Immature natural killer cell (primary cell): Measurements from ENCODE around the gene SND1. TPM values are rescaled to one million over a fixed set of nuclear protein-coding genes. Genes with fewer than 3 reads are reported as not detected.

ENCODE experiments used
- DNase-seq, 3 donors: peaks; one replicate each; pipeline ENCODE4 v3.0.0; 2022; ENCODE audit warnings: mixed read lengths in 1 of 3
- H3K27ac Mint-ChIP-seq, 6 donors: one replicate each; pipeline ENCODE4 v1.8.0; 2020; ENCODE audit warnings: mixed read lengths in 6 of 6, mild to moderate bottlenecking in 5 of 6, inconsistent platforms in 4 of 6, moderate library complexity in 3 of 6
- H3K27me3 Mint-ChIP-seq, 3 donors: one replicate each; pipeline ENCODE4 v1.8.0; 2020 to 2021; ENCODE audit warnings: low read depth in 3 of 3, mild to moderate bottlenecking in 3 of 3, mixed read lengths in 3 of 3, moderate library complexity in 3 of 3, inconsistent platforms in 1 of 3
- H3K36me3 Mint-ChIP-seq, 3 donors: one replicate each; pipeline ENCODE4 v1.8.0; 2020; ENCODE audit warnings: mixed read lengths in 3 of 3, inconsistent platforms in 2 of 3, mild to moderate bottlenecking in 2 of 3
- H3K4me1 Mint-ChIP-seq, 2 donors: one replicate each; pipeline ENCODE4 v1.8.0; 2020; ENCODE audit warnings: inconsistent platforms in 2 of 2, mild to moderate bottlenecking in 2 of 2, mixed read lengths in 2 of 2, moderate library complexity in 1 of 2
- H3K4me3 Mint-ChIP-seq, 5 donors: one replicate each; pipeline ENCODE4 v1.8.0; 2020; ENCODE audit warnings: mild to moderate bottlenecking in 5 of 5, mixed read lengths in 5 of 5, inconsistent platforms in 3 of 5, moderate library complexity in 3 of 5
- H3K9me3 Mint-ChIP-seq, 6 donors: one replicate each; pipeline ENCODE4 v1.8.0; 2020; ENCODE audit warnings: mild to moderate bottlenecking in 6 of 6, mixed read lengths in 6 of 6, inconsistent platforms in 4 of 6, moderate library complexity in 3 of 6
- polyA plus RNA-seq, 3 donors: library from polyadenylated mRNA; unstranded; fragments of 300-500 nt; fragmentation: Illumina TruSeq; gene quantifications; one replicate each; pipeline ENCODE4 v1.2.3, GENCODE V29; 2021

SND1 gene
- polyA plus RNA-seq, 3 donors from 2014 or later = 87.8 to 130 (median 116) TPM

DNA sequence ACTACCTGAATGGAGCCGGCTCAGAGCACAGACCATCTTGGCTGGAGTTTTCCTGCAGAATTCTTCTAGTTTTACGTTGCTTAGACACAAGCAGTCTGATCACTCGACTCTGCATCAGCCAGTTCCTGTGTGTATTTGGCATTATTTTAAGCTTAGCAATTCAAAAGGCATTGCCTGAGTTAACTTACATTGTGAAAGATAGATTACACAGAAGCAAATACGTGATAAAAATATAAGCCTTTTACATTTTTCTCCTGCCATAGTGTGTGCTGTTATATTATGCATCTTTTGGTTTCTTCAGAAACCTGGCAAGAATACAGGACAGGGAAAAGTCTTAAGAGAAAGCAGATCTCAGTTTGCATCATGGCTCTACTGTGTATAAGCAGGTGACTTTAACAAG lies 281.2 kb downstream of the SND1 start:
- H3K4me3 Mint-ChIP-seq = no peak overlapping the region
- H3K36me3 Mint-ChIP-seq = peaks cover 12 to 26% (median 23%) of the 10 kb centered on the region in 3 donors
- H3K27me3 Mint-ChIP-seq = no peaks in the 10 kb centered on the region
- no peaks in the 10 kb centered on the region for H3K9me3 Mint-ChIP-seq
- H3K27ac Mint-ChIP-seq = no peak overlapping the region
- H3K4me1 Mint-ChIP-seq = peaks cover 1 to 4% of the 10 kb centered on the region in 2 donors
- DNase-seq = no peak

DNA sequence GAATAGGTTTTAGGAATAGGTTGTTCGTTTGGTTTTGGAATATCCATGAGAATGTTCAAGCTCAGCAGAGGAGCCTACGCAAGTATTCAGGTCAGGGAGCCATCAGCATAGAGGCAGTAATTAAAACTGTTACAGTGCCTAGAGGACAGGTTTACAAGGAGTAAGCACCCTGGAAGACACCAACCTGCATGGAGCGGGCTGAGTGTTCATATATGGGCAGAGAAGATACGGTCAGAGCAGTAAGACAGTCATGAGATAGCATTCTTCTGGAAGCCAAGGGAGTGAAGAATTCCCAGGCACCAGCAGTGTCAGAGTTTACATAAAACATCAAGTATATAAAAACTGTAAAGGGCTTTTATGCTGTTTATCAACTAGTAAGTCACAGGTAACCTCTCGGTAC lies 282.7 kb downstream of the SND1 start:
- DNase-seq = no peak
- H3K4me1 Mint-ChIP-seq = peaks cover 0 to 4% of the 10 kb centered on the region in 2 donors
- H3K36me3 Mint-ChIP-seq = peaks cover 5 to 26% (median 18%) of the 10 kb centered on the region in 3 donors
- H3K9me3 Mint-ChIP-seq = no peaks in the 10 kb centered on the region
- no peak overlapping the region for H3K4me3 Mint-ChIP-seq
- H3K27me3 Mint-ChIP-seq = no peaks in the 10 kb centered on the region
- H3K27ac Mint-ChIP-seq = peak overlapping the region in 1 of 6 donors; percentile 10

DNA sequence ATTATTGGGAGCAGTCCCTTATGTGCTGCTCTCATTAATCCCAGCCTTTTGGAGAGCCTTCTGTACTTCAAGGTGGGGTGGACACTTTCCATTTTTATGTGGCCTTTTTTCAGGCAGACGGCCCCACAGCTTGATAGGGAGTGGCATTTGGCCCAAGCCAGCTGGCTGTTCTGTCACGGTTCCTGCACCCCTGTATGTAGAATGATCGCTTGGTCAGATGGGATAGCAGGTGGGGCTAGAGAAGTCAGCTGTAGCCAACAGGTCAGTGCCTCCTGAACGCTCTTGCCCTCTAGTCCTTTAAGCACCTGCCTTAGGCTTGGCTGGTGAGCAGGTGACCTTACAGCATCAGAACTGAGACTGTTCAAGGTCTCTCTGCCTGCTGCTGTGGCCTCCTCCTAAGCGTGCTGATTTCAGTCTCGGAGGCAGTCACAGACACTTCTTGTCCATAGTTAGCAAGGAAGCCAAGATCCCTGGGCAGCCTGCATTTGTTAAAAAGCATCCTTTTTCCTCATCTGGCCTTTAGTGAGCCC lies 283.9 kb downstream of the SND1 start:
- Mint-ChIP-seq H3K4me1 (peaks cover 0 to 4% of the 10 kb centered on the region in 2 donors), H3K36me3 (peaks cover 4 to 15% (median 11%) of the 10 kb centered on the region in 3 donors), H3K4me3 (no peak overlapping the region), H3K27ac (peak overlapping the region in 1 of 6 donors; percentile 43), H3K27me3 (peaks cover 0 to 2% (median 2%) of the 10 kb centered on the region in 3 donors), H3K9me3 (no peaks in the 10 kb centered on the region)
- no peak for DNase-seq

DNA sequence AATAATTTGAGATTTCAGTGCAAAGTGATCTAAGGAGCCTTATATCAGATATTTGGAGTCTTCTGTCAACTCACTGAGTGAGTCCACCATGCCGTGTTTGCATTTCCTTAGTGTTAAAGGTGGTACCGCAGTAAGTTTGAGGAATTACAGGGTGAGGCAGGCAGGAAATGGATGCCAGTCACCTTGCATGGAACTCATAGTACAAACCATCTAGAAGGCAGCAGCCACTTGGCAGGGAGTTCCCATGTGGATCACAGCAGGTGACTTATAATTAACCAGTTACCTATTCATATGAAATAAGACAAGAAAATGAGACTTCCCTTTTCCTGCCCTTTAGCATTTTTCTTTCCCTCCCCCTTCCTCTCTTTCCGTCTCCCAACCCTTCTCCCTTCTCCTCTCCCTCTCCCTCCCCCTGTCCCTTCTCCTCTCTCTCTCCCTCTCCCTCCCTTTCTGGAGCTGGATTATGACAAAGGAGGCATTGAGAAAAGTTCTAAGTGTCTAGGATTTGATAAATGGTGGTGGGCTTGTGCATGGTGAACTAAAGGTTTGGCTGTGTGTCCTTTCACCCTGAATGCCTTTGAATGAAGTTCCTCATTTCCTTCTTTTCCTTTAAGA lies 285.2 kb downstream of the SND1 start:
- no peak for DNase-seq
- Mint-ChIP-seq H3K9me3 (no peaks in the 10 kb centered on the region), H3K4me3 (no peak overlapping the region), H3K27ac (no peak overlapping the region), H3K4me1 (peaks cover 0 to 4% of the 10 kb centered on the region in 2 donors), H3K36me3 (peaks cover 4 to 8% (median 7%) of the 10 kb centered on the region in 3 donors), H3K27me3 (peaks cover 0 to 2% (median 2%) of the 10 kb centered on the region in 3 donors)

DNA sequence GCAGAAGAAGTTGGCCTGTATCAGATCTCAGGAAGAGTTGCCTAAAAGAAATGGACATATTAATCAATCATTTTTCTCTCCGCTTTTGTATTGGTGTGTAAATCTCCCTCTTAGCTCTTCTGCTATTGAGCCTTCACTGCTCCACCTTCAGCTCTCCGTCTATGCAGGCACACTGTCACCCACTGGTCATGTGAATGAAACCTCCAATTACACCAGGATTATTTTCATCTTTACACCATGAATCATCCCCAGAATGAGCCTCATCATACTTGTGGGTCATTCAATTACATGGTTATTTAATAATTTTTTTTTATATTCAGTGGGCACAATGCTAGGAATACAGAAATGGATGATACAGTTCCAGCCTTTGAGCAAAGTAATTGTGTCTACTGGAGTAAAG lies 286.6 kb downstream of the SND1 start:
- H3K4me1 Mint-ChIP-seq = peaks cover 0 to 4% of the 10 kb centered on the region in 2 donors
- H3K36me3 Mint-ChIP-seq = peaks cover 3 to 13% (median 4%) of the 10 kb centered on the region in 3 donors
- peaks cover 0 to 2% (median 2%) of the 10 kb centered on the region in 3 donors for H3K27me3 Mint-ChIP-seq
- no peaks in the 10 kb centered on the region for H3K9me3 Mint-ChIP-seq
- H3K27ac Mint-ChIP-seq = no peak overlapping the region
- no peak overlapping the region for H3K4me3 Mint-ChIP-seq
- DNase-seq = no peak

DNA sequence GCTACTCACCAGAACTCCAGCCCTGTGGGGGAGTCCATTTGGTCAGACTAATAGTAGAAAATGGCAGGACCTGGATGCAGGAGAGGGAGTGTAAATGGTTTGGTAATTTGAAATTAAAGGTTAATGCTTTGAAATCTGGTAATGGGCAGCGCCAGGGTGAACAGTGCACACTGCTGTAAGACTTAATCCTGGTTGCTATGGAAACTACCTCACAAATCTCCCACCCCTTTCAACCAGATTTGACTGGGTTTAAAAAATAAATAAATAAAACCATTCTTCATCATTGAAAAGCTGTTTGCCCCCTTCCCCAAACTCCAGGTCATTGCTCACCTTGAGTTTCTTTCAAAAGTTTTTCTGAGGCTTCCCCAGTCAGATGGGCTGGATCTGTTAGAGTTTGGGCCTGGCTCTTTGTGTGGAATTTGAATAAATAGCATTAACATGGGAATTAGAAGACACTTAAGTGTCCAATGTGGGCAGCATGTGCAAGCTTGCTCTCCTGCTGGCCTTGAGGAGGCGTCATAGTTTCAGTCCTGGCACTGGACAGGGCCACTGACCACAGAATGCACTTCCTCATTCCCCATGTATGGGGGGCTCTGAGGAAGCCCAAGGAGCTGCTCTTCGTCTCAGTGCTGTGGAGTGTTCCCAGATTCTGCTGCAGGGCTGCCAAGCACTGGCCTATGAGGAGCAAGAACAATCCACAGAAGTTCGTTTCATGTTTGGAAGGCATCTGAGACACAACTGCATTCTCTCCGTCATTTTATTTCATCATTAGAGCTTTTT lies 288.6 kb downstream of the SND1 start:
- Mint-ChIP-seq H3K27ac (no peak overlapping the region), H3K9me3 (no peaks in the 10 kb centered on the region), H3K36me3 (peaks cover 5 to 15% (median 5%) of the 10 kb centered on the region in 3 donors), H3K4me1 (peaks cover 0 to 5% of the 10 kb centered on the region in 2 donors), H3K4me3 (no peak overlapping the region), H3K27me3 (peaks cover 0 to 2% (median 2%) of the 10 kb centered on the region in 3 donors)
- no peak for DNase-seq

DNA sequence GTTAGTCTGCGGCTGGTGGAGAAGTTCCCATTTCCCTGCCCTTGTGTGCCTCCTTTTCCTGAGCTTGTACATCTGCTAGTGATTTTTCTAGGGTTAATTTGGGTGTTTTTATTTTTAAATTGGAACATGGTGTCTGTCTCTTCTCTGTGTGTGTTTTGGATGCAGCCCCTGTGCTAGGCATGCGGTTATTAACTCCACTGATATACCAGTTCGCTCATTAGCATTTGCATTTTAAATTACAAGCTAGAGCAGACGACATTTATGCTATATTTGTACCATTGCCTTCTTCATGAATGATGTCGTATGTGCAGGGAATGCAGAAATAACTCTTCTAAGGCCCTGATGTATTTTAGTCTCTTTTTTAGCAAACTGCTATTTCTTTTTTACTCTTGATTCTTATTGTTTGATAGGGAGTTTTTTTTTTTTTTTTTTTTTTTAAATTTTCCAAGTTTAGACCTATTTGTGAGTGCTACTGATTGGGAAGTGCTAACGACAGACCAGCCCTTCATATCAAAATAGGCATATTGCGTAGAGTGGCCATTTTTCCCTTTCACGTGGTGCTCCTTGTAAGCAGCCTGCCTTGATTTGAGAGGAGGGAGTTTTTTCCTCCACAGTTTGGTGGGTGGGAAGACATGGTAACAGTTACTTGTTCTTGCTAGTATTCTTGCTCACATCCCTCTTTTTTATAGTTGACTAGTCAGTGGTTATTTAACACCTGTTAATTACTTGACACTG lies 289.6 kb downstream of the SND1 start:
- H3K4me3 Mint-ChIP-seq = no peak overlapping the region
- DNase-seq = no peak
- H3K36me3 Mint-ChIP-seq = peaks cover 6 to 17% (median 10%) of the 10 kb centered on the region in 3 donors
- H3K27me3 Mint-ChIP-seq = peaks cover 0 to 2% (median 2%) of the 10 kb centered on the region in 3 donors
- H3K9me3 Mint-ChIP-seq = no peaks in the 10 kb centered on the region
- no peak overlapping the region for H3K27ac Mint-ChIP-seq
- peaks cover 0 to 7% of the 10 kb centered on the region in 2 donors for H3K4me1 Mint-ChIP-seq

DNA sequence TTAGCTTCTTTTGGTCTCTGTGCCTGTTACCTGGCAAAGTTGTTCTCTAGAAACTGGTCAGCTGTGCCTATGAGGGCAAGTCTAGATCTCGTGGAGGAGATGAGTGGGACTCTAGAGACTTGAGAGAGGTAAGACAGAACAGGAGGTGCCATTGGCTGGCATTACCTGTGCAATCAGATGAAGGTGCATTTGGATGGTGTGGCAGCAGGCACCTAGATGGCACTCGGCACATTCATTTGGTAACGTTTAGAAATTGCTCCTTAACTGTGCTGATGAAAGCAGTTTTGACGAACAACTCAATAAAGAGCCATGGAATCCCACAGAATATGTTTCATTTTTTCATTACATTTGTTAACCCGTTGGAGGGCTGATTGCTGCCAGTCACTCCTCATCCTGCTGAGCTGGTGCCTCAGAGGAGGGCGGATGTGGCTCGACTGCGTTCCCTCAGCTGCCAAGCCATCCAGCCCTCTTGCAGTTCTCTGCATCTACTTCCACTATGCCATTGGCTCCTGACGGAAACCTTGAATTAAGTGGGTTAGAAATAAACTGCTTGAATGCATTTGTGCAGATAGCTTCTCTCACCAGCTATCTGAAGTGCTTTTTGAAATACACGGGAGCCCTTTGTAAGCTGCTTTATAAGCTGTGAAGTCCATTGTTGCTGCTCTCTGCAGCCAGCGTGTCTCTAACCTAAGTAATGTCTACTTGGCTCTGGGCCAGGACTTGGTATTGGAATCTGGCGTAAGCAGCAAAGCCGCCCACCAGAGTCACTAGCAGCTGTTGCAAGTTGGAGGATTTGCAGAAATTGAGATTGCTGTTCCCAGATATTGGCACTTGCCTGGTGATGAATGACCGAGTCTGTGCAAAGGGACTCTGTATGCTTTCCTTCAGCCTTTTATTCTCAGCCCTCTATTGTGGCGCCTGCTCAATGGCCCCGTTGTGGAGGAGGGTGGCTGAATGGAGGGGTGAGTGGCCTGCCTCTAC lies 291.8 kb downstream of the SND1 start:
- no peaks in the 10 kb centered on the region for H3K9me3 Mint-ChIP-seq
- H3K27ac Mint-ChIP-seq = no peak overlapping the region
- peaks cover 6 to 14% (median 10%) of the 10 kb centered on the region in 3 donors for H3K36me3 Mint-ChIP-seq
- peaks cover 0 to 7% of the 10 kb centered on the region in 2 donors for H3K4me1 Mint-ChIP-seq
- peaks cover 0 to 3% (median 2%) of the 10 kb centered on the region in 3 donors for H3K27me3 Mint-ChIP-seq
- H3K4me3 Mint-ChIP-seq = no peak overlapping the region
- no peak for DNase-seq

DNA sequence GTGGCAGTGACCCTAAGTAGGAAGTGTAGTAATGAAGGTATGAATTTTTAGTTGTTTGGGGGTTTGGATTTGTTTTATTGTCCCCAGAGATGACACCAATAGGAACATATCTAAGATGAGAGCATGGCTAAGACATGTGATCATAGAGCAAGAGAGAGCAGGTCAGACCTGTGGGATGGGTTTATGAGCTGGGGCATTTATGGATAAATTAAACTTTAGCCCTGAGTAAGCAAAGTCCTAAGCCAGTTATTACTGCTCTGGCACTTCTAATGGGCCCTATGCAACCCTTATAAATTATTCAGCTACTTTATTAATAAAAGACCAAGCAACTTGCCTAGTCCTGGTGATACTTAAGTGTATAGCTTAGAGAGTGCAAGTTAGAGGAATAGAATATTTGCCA lies 294.1 kb downstream of the SND1 start:
- H3K27ac Mint-ChIP-seq = no peak overlapping the region
- peaks cover 6 to 14% (median 10%) of the 10 kb centered on the region in 3 donors for H3K36me3 Mint-ChIP-seq
- no peaks in the 10 kb centered on the region for H3K9me3 Mint-ChIP-seq
- no peak for DNase-seq
- H3K27me3 Mint-ChIP-seq = peaks cover 0 to 1% (median 0%) of the 10 kb centered on the region in 3 donors
- peaks cover 0 to 7% of the 10 kb centered on the region in 2 donors for H3K4me1 Mint-ChIP-seq
- H3K4me3 Mint-ChIP-seq = no peak overlapping the region

DNA sequence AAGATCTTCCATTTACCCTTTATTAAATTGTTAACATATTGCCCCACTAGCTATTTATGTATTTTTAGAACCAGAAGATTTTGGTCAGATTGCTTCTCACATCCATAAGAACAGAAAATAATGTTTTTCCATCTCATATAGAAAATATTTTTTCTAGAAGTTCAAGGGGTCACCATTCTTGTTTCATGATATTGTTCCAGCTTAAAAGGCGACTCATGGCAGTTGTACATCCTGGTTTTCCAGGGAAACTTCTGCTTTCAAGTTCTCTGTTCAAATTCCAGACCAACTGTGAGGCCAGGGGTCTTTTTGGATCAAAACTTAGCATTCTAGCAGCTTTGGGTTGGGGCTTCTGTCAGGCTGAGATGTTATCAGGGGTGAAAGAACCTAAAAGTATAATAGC lies 294.9 kb downstream of the SND1 start:
- no peak for DNase-seq
- H3K4me3 Mint-ChIP-seq = no peak overlapping the region
- peaks cover 0 to 1% (median 0%) of the 10 kb centered on the region in 3 donors for H3K27me3 Mint-ChIP-seq
- H3K27ac Mint-ChIP-seq = no peak overlapping the region
- H3K36me3 Mint-ChIP-seq = peaks cover 6 to 14% (median 10%) of the 10 kb centered on the region in 3 donors
- peaks cover 0 to 7% of the 10 kb centered on the region in 2 donors for H3K4me1 Mint-ChIP-seq
- H3K9me3 Mint-ChIP-seq = no peaks in the 10 kb centered on the region

DNA sequence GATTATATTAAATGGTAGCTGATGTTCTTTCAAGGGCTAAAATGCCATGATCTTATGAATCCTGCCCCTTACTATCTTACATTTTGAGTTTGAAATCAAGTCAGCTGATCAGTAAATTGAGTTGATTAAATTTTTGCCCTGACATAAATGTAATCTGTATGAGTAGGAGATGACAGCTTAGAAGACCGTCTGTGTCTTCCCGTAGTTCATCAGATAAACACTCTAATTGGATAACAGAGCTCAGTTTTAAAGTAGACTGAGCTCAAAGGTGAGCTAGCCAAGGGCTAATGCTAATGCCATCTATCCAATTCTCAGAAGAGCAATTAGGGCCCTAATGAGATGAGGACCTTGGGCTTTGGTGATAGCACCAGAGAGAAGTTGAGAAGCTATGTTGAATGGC lies 296.3 kb downstream of the SND1 start:
- Mint-ChIP-seq H3K9me3 (no peaks in the 10 kb centered on the region), H3K27me3 (peaks cover 0 to 1% (median 0%) of the 10 kb centered on the region in 3 donors), H3K36me3 (peaks cover 6 to 11% (median 10%) of the 10 kb centered on the region in 3 donors), H3K4me3 (no peak overlapping the region), H3K4me1 (peaks cover 0 to 7% of the 10 kb centered on the region in 2 donors), H3K27ac (no peak overlapping the region)
- no peak for DNase-seq

DNA sequence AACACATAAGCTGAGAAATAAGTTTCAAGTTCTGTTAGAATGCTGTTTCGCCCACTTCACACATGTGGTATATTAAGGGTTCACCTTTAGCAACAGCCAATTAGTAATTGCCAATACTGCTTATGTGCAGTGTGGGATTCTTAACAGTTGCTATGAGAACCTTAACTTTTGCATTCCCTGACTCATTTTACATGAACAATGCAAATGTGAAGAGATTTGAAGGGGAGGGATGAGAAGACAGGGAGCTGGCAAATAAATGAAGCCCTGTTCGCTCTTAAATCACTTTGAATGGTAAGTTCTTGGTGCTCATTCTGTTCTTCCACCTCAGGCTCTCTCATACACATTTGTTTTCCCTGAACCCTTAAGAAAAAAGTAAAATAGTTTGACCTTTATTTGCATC lies 296.9 kb downstream of the SND1 start:
- peaks cover 6% of the 10 kb centered on the region in 3 donors for H3K36me3 Mint-ChIP-seq
- no peaks in the 10 kb centered on the region for H3K9me3 Mint-ChIP-seq
- peak overlapping the region in 1 of 6 donors; percentile 41 for H3K27ac Mint-ChIP-seq
- DNase-seq = no peak
- no peak overlapping the region for H3K4me3 Mint-ChIP-seq
- H3K4me1 Mint-ChIP-seq = peaks cover 0 to 7% of the 10 kb centered on the region in 2 donors
- H3K27me3 Mint-ChIP-seq = peaks cover 0 to 1% (median 0%) of the 10 kb centered on the region in 3 donors
